MV-4-11 (cell line): ENCODE results near the gene TTC14.
"Not testable (repeated sequence)": the region's sequence is repeated elsewhere in the genome, so short reads cannot be mapped to it uniquely, and the experiment has no call there.

Source experiments
- DNase-seq: peaks from one replicate; lab custom pipeline; 2025; lab: John Stamatoyannopoulos, UW

Gene TTC14, protein sequence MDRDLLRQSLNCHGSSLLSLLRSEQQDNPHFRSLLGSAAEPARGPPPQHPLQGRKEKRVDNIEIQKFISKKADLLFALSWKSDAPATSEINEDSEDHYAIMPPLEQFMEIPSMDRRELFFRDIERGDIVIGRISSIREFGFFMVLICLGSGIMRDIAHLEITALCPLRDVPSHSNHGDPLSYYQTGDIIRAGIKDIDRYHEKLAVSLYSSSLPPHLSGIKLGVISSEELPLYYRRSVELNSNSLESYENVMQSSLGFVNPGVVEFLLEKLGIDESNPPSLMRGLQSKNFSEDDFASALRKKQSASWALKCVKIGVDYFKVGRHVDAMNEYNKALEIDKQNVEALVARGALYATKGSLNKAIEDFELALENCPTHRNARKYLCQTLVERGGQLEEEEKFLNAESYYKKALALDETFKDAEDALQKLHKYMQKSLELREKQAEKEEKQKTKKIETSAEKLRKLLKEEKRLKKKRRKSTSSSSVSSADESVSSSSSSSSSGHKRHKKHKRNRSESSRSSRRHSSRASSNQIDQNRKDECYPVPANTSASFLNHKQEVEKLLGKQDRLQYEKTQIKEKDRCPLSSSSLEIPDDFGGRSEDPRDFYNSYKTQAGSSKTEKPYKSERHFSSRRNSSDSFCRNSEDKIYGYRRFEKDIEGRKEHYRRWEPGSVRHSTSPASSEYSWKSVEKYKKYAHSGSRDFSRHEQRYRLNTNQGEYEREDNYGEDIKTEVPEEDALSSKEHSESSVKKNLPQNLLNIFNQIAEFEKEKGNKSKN

DNA sequence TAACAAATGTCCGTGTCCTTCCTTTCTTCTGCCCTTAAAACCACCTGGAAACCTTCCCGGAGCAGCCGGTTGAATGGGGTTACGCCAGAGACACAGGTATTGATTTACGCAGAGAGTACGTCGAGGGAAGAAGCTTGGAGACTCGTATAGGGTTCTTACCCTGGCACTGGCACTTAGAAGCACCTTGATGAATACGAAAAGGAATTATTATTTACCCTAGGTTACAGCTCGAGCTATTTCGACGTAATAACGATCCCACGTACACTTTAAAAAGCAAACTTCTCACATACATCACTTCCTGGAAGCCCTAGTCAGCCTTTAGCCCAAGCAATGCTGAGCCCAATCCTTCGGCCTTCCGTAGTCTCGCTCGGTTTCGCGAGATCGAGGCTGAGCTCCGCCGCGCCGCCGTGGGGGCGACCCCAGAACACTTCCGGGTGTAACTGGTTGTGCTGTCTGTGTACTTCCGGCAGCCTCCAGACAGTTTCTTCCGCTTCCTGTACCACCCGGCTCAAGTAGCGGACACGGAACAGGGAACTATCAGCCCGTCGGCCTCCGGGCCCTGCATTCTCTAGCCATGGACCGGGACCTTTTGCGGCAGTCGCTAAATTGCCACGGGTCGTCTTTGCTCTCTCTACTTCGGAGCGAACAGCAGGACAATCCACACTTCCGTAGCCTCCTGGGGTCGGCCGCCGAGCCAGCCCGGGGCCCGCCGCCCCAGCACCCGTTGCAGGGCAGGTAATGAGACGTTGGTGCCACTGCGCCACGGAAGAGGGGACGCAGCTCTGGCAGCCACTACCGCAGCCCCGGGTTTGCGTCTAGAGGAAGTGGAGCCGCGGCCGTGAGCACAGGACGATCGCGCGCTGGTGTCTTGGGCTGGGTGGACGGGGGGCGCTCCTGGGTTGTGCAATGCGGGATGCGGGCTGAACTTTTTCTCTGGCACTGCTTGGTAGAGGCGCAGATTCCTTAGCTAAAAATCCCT lies at the start of gene TTC14:
TTC14 (plus strand) TSS at position 476 of the 979 bp plus-strand sequence; CDS start at position 575, 99 bp downstream.
- peak; percentile 97 for DNase-seq

DNA sequence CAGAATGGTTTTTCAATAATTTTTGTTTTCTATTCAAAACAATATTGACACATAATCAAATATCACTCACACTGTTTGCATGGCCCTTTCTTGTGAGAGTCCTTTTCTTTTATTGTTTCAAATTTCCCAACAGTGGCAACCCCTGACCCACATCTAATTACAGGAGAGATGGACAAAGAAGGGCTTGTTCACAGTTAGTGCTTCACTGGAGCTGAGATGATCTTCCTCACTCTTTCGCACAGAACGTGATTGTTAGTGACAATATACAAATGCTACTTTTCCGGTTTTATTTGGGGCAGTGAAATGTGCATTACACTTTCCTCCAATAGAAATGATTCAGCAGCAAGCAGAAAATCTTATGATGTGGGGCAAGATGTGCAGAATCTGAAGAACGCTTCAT lies 38.6 kb upstream of the TTC14 start:
- no peak for DNase-seq

DNA sequence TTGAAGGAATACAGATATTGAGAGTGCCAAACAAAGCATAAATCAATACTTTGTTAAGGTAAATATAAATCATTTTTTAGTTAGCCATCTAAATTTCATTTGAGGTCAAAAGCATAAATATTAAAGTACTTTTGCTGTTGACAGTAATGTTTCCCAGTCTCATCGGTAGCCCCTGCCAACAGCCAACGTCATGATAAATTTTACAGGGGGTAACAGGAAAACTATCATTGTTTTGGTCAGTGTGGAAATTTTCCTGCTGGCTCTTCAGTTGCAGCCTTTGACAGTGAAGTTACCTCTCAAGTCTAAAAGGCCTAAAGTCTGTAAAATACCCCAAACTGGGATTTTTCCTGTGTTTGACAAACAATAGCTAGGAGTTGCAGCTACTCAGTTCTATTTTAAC lies 37.3 kb upstream of the TTC14 start:
- DNase-seq = no peak

DNA sequence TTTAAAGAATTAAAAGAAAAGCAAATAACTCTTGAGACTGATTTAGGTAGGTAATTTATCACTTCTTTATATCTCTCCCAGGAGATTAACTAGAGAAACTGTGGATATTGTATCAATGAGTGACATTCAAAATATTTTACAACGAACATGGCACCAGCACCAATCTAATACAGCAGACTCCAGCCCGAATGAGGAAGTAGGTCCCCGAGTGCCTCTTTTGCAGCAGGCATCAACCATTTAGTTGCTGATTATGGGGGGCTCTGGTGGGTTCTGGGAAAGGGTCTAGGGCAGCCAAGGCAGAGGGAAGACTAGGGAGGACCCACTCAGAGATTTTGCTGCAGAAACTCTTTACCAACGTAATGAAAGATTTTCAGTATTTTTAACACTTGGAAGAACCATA lies 31.7 kb upstream of the TTC14 start:
- peak; percentile 69 for DNase-seq

DNA sequence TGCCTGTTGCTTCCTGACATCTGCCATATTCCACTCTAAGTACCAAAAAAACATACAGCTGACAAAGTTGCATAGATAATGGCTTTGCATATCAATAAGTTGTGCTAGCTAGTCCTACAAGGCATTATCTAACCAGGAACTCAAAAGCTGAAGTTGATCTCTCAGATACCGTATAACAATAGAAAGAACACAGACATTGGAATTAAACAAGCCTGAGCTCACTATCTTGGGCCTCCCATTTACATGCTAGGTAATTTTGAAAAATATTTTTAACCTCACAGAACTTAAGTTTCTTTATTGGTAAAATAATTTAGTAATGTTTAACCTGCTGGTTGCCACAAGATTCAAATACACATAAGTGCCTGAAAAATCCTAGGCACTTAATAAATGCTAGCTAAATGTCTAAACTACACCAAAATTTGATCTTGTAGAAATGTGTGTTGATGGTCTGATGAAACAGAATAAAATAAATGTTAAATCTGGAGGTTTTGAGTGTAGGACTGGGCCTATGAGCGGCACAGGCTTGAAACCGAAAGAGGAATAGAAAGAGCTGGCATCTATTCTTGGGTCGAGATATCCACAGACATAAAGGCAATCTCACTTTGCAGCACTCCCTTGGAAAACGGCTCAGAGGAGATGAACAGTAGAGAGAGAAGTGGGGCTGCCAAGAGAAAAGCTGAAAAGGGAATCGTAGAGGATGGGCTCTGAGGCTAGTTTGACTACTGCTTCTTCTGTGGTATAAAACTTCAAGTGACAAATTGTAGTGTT lies 29.9 kb upstream of the TTC14 start:
- DNase-seq = peak; percentile 85

DNA sequence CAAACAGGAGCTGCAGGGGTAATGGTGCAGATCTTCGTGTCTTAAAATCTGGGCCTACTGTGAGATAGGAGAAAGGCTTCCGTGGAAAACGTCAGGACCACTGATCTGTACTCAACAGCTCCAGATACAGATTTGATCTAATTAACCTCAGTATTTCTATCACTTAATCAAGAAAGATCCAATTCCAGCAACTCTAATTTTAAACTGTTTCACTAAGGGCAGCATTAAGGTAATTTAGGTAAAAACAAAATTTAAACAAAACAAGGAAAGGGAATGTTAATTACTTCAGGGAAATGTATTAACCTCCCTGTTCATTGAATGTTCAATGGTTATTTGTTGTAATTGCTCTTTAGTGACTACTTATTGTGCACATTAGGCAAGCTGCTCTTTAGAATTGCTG lies 26.4 kb upstream of the TTC14 start:
- DNase-seq = no peak

DNA sequence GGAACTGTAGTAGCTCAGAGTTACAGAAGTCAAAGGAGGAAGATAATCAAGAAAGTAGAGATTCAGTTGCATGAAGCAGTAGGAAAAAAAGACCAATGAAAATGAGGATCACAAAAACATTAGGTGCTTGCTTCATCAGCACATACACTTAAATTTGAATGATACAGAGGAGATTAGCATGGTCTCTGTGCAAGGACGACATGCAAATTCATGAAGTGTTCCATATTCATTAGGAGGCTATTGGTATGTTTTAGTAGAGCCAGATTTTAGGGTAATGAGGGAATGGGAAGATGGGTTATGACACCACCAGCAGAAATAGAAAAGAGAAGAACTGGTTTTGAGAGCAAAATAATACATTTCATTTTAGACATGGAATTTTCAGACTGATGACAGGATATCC lies 21.0 kb upstream of the TTC14 start:
- DNase-seq = no peak

DNA sequence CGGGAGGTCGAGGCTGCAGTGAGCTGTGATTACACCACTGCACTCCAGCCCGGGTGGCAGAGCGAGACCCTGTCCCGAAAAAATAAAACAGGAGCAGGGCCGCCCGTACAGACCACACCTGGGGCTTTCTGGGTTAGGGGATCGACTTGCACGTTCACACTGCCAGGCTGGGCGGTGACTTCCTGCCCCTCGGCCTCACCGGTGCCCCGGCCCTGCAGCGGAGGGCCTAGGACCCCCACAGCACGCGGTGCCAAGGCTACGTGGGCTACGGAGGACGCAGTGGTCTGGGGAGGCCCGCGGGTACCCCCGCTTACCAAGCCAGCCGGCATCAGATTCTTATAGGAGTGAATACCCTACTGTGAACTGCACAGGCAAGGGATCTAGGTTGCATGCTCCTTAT lies 11.6 kb upstream of the TTC14 start:
- DNase-seq = no peak

DNA sequence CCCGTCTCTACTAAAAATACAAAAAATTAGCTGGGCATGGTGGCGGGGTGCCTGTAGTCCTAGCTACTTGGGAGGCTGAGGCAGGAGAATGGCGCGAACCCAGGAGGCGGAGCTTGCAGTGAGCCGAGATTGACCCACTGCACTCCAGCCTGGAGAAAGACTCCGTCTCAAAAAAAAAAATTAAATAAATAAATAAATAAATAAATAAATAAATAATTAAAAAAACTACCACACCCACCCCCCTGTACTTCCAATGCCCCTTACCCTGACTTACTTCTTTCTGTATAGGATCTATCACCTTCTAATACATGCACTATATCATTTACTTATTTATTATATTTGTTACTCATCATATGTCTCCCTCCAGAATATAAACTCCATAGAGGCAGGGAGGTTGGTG lies 8.3 kb upstream of the TTC14 start:
- not testable (repeated sequence) for DNase-seq

DNA sequence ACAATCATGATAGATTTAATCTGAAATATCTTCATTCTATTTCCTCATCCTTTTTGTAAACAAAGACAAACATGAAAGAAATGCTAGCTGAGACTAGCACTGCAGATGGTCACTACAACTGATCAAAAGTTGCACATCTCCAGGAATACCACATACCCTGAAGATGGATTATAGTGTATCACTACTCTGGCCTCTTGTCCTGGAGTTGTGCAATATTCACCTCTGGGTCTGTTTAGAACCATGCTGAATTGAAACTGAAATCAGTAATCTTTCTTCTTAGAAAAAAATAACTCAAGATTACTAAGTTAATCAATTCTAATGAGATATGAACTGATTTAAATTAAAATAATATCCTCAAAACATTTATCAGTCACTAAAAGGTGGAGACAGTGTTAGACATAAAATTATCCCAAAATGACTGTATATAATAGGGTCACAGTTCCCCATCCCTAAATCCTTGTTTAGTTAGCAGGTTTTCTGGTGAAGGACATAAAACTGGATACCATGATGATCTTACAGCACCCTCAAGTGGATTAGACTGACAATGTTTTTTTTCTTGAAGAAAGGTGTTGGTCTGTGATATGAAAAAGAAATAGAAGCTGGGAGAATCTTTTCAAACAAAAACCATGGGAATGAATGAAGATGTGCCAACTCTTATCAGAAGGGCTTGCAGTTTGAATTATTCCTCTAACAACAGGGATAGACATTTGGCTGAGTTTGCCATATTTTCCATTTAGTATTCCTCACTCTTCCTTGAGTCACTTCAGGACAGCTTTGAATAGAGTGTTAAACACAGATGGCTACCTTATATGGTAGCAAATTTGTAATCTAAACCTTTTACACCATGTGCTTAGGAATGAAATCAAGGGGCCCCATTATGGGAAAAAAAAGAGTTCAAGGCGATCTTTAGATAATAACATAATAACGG lies 7.1 kb upstream of the TTC14 start:
- peak; percentile 44 for DNase-seq

DNA sequence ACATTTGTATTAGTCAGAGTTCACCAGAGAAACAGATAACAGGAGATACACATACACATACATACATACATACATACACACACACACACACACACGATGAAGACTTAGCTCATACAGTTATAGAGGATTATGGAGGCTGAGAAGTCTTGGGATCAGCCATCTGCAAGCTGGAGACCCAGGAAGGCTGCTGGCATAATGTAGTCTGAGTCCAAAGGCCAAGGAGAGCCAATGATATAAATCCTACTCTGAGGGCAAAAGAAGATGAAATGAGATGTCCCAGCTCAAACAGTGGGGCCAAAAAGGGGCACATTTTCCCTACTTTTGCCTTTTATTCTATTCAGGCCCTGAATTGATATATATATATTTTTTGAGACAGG lies 6.4 kb upstream of the TTC14 start:
- DNase-seq = no peak

DNA sequence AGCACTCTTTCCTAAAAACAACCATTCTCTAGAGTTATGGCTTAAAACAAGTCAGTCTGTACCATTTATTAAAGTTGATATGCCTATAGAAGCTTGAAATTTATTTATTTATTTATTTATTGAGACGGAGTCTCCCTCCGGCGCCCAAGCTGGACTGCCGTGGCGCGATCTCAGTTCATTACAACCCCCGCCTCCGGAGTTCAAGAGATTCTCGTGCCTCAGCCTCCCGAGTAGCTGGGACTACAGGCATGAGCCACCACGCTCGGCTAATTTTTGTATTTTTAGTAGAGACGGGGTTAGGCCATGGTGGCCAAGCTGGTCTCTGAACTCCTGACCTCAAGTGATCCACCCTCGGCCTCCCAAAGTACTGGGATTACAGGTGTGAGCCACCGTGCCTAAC lies 1.5 kb upstream of the TTC14 start:
- DNase-seq = no peak

DNA sequence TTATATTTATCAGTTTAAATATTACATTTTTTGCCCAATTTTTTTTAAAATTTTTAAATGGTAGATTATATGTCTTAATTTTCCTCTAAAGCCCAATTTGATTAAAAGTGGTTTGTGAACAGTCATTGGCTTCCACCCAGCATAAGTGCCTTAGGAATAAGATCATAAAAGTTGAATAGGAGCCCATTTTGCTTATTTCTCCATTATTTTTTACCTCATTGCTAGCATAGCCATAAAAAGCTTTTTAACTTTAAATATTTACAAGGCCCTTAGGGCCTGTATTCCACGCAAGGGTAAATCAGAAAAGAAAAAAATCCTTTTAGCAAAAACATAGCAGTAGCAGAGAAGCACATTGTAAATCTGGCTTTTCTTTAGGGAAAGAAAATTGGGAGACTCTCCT lies 9.0 kb downstream of the TTC14 start:
- no peak for DNase-seq

DNA sequence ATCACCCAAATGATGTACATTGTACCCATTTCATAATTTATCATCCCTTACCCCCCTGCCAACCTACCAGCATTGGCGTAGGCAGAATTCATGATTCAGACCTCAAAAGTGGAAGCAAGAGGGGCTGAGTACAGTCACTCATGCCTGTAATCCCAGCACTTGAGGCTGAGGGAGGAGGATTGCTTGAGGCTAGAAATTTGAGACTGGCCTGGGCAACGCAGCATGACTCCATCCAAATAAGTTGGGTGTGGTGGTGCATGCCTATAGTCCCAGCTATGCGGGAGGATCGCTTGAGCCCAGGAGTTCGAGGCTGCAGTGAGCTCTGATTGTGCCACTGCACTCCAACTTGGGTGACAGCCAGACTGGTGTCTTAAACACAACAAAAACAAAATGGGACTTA lies 10.4 kb downstream of the TTC14 start:
- DNase-seq = no peak

DNA sequence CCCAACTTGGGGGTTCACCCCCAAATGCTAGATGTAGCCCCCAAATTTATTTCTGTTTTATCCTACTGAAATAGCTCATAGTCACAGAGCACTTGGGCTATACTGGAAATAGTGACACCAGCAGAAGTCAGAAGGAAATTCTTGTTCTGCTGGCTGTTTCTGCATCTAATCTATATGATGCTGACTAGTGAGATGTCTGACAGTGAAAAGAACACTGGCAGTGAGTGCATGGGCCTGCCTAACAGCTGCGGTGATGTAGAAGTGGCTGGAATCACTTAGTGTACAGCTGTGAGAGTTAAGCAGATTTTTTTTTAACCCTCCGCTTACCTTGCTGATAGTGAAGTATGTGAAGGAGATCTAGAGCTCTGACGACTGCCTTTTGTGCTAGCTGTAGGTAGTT lies 14.0 kb downstream of the TTC14 start:
- no peak for DNase-seq

DNA sequence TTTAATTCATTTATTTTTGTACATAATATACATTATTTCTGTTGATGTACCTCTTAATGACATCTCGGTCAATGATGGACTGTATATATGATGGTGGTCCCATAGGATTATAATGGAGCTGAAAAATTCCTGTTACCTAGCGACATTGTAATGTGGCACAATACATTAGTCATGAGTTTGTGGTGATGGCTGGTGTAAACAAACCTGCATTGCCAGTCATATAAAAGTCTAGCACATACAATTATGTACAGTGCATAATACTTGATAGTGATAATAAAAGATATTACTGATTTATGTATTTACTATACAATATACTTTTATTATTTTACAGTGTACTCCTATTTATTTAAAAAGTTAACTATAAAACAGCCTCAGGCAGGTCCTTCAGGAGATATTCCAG lies 15.1 kb downstream of the TTC14 start:
- no peak for DNase-seq

DNA sequence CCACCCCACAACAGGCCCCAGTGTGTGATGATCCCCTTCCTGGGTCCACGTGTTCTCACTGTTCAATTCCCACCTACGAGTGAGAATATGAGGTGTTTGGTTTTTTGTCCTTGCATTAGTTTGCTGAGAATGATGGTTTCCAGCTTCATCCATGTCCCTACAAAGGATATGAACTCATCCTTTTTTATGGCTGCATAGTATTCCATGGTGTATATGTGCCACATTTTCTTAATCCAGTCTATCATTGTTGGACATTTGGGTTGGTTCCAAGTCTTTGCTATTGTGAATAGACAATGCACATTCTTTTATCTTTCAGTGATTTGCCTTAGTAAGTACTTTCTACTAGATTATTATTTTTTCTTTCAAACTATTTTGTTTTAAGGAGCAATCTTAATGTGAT lies 16.6 kb downstream of the TTC14 start:
- DNase-seq = not testable (repeated sequence)

DNA sequence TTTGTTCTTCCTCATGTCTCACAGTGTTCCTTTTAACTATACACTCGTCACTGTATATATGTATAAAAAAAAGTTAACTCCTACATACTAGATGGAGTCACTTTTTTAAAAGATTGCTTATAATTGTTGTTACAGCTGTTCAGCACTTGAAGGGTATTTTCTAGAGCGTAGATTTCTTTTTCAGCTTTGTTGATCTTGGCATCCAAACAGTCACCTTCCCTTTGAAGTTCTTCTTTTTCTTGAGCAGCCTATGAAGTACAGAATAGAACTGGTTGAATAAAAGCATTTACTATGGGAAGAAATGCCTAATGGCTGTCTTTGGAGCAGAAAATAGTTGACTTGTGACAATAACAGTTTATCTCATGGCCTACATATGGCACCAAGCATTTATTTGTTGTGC lies 17.8 kb downstream of the TTC14 start:
- DNase-seq = no peak

DNA sequence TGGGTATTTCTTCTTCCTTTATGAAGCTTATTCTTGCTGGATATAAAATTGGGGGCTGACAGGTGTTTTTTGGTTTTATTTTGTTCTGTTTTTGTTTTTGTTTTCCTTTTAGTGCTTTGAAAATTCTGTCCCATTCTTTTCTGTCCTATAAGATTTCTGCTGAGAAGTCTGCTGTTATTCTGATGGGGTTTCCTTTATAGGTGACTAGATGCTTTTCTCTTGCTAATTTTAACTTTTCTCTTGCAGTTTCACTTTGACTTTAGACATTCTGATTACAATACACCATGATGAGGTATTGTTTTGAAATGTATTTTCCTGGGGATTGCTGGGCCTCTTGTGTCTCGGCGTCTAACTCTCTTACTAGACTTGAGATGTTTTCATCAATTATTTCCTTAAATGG lies 22.8 kb downstream of the TTC14 start:
- no peak for DNase-seq

DNA sequence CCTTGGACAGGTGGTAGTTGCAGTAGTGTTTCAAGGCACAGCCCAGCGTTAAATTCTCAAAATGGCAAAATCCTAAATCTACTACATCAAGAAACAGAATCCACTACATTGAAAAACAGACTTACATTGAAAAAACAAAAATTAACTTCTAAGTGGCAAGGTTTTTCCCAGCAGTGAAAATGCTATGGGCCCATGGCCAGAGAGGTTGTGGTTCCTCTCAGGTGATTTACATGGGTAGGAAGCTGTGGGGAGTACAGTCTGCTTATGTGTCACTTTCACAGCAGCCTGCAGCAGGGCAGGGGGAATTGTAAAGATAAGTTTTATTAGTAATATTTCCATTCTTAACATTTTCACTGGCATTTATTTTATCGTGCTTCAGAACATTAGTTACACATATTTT lies 24.9 kb downstream of the TTC14 start:
- DNase-seq = no peak
